ENCODE results near the gene MYDGF. TPM values are rescaled to one million over a fixed set of nuclear protein-coding genes. Genes with fewer than 3 reads are reported as not detected.

The MYDGF gene
- polyA plus RNA-seq, 1 donor from 2014 or later, result 73.2 TPM

DNA sequence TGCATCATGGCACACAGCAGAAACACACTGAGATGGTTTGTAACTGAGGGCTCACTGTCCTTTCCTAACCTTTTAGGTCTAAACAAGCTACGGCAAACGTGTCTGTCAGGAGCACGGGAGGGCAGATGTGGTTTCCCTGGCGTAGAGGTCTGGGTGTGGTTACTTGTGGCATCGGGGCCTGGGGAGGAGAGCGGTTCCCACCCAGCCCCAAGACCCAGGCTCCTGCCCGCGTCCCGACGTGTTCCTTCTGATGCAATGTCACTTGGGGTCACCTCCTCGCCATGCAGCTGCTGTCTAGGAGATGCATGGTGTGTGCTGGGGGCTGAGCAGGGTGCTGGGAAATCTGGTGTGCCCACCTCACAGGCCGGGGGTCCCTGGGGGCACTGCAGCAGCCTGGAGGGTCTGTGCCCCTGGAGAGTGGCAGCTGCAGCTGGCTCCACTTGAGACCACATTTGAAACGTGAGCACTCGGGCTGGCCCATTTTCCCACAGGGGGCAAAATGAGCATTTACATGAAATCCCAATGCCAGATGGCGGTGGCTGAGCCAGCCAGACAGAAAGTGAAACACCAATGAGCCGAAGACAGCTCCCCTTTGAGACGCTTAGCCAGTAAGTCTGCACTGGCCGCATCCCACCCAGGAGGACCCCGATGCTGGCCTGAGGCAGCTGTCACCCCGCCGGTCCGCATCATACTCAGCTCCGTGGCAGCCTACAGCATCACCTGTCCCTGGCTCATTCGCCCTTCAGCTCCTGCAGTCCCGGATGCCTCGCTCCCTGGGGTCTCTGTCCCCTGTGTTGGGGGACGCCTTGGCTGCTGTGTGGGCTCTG, 22.3 kb upstream of the MYDGF start:
- TF ChIP-seq TAF1 (IDR thresholded peaks at IDR 0.05; ENCODE audit: low read depth) (no peak), CTCF (IDR thresholded peaks at IDR 0.05; ENCODE audit: poor library complexity, severe bottlenecking) (no peak), SMC3 (conservative IDR thresholded peaks at IDR 0.05; ENCODE audit: poor library complexity) (no peak), POLR2AphosphoS5 (IDR thresholded peaks at IDR 0.05) (no peak), EP300 (conservative IDR thresholded peaks at IDR 0.05; ENCODE audit: poor library complexity, severe bottlenecking) (no peak), MXI1 (conservative IDR thresholded peaks at IDR 0.05; ENCODE audit: poor library complexity, severe bottlenecking) (no peak), RAD21 (conservative IDR thresholded peaks at IDR 0.05) (no peak), EZH2 (IDR thresholded peaks at IDR 0.05; ENCODE audit: borderline replicate concordance, insufficient read depth, low read length, poor library complexity, severe bottlenecking) (no peak)
- TF ChIP-seq, protein P1, sequence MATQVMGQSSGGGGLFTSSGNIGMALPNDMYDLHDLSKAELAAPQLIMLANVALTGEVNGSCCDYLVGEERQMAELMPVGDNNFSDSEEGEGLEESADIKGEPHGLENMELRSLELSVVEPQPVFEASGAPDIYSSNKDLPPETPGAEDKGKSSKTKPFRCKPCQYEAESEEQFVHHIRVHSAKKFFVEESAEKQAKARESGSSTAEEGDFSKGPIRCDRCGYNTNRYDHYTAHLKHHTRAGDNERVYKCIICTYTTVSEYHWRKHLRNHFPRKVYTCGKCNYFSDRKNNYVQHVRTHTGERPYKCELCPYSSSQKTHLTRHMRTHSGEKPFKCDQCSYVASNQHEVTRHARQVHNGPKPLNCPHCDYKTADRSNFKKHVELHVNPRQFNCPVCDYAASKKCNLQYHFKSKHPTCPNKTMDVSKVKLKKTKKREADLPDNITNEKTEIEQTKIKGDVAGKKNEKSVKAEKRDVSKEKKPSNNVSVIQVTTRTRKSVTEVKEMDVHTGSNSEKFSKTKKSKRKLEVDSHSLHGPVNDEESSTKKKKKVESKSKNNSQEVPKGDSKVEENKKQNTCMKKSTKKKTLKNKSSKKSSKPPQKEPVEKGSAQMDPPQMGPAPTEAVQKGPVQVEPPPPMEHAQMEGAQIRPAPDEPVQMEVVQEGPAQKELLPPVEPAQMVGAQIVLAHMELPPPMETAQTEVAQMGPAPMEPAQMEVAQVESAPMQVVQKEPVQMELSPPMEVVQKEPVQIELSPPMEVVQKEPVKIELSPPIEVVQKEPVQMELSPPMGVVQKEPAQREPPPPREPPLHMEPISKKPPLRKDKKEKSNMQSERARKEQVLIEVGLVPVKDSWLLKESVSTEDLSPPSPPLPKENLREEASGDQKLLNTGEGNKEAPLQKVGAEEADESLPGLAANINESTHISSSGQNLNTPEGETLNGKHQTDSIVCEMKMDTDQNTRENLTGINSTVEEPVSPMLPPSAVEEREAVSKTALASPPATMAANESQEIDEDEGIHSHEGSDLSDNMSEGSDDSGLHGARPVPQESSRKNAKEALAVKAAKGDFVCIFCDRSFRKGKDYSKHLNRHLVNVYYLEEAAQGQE (IDR thresholded peaks at IDR 0.05; ENCODE audit: borderline replicate concordance), result no peak
- Histone ChIP-seq H3K79me2 (replicated peaks; ENCODE audit: insufficient read depth, low read length) (no peaks in the 10 kb centered on the region), H3K27ac (ENCODE audit: low read length) (no peak overlapping the region), H3K9me2 (ENCODE audit: insufficient read depth, low read length) (no peaks in the 10 kb centered on the region), H3F3A (ENCODE audit: insufficient read depth, low read length, poor library complexity, severe bottlenecking) (no peaks in the 10 kb centered on the region), H3K4me3 (ENCODE audit: low read length) (no peak overlapping the region), H2AFZ (ENCODE audit: low read depth, low read length) (no peak overlapping the region), H3K4me2 (ENCODE audit: low read length) (no peak overlapping the region), H3K36me3 (ENCODE audit: insufficient read depth, low read length) (no peaks in the 10 kb centered on the region), H3K9me3 (ENCODE audit: low read length) (no peaks in the 10 kb centered on the region), H3K27me3 (ENCODE audit: insufficient read depth, low read depth, low read length) (no peaks in the 10 kb centered on the region), H4K20me1 (ENCODE audit: insufficient read depth) (no peaks in the 10 kb centered on the region), H3K9ac (ENCODE audit: low read length) (no peak overlapping the region)

- no peaks in the 10 kb centered on the region for H3K9me3 ChIP-seq (ENCODE audit: low read length)
- no peak overlapping the region for H2AFZ ChIP-seq (ENCODE audit: low read depth, low read length)
- no peaks in the 10 kb centered on the region for H3K9me2 ChIP-seq (ENCODE audit: insufficient read depth, low read length)
- TF ChIP-seq EP300 (conservative IDR thresholded peaks at IDR 0.05; ENCODE audit: poor library complexity, severe bottlenecking) (no peak), EZH2 (IDR thresholded peaks at IDR 0.05; ENCODE audit: borderline replicate concordance, insufficient read depth, low read length, poor library complexity, severe bottlenecking) (no peak), TAF1 (IDR thresholded peaks at IDR 0.05; ENCODE audit: low read depth) (no peak), RAD21 (conservative IDR thresholded peaks at IDR 0.05) (no peak), POLR2AphosphoS5 (IDR thresholded peaks at IDR 0.05) (no peak)
- TF ChIP-seq, protein P1 (IDR thresholded peaks at IDR 0.05; ENCODE audit: borderline replicate concordance), result no peak
- H3K27ac ChIP-seq (ENCODE audit: low read length), result no peak overlapping the region
- no peak overlapping the region for H3K4me2 ChIP-seq (ENCODE audit: low read length)
- H3K9ac ChIP-seq (ENCODE audit: low read length), result no peak overlapping the region
- H3F3A ChIP-seq (ENCODE audit: insufficient read depth, low read length, poor library complexity, severe bottlenecking), result no peaks in the 10 kb centered on the region
- H3K4me3 ChIP-seq (ENCODE audit: low read length), result no peak overlapping the region
- H3K79me2 ChIP-seq (replicated peaks; ENCODE audit: insufficient read depth, low read length), result no peaks in the 10 kb centered on the region
- no peaks in the 10 kb centered on the region for H4K20me1 ChIP-seq (ENCODE audit: insufficient read depth)
- no peaks in the 10 kb centered on the region for H3K36me3 ChIP-seq (ENCODE audit: insufficient read depth, low read length)
- H3K27me3 ChIP-seq (ENCODE audit: insufficient read depth, low read depth, low read length), result no peaks in the 10 kb centered on the region
Measured at GRCh38 chr19:4691373-4691772, 21.2 kb upstream of the MYDGF start.
